ENCODE measurements around the gene SDHA.

SDHA gene

GRCh38 chr5:173392-174290 lies 44.5 kb upstream of the SDHA start:
- Histone ChIP-seq H3K9me3 (ENCODE audit: low read depth, low read length) (no peaks in the 10 kb centered on the region), H3K4me3 (no peak overlapping the region), H3K36me3 (ENCODE audit: insufficient read depth, low read length) (no peaks in the 10 kb centered on the region), H3K27ac (no peak overlapping the region), H3K9ac (ENCODE audit: insufficient read length) (no peak overlapping the region)
- DNase-seq (ENCODE audit: low read depth, low spot score) = no peak
- no peak for TF ChIP-seq FOXP2 (optimal IDR thresholded peaks at IDR 0.05; ENCODE audit: control extremely low read depth, extremely low read length, insufficient read depth)
- TF ChIP-seq EZH2 (IDR thresholded peaks at IDR 0.05) = no peak
- TF ChIP-seq POLR2AphosphoS5 (IDR thresholded peaks at IDR 0.05; ENCODE audit: borderline replicate concordance, low read depth, low read length) = no peak

GRCh38 chr5:174291-174600 lies 43.9 kb upstream of the SDHA start:
- TF ChIP-seq POLR2AphosphoS5 (IDR thresholded peaks at IDR 0.05; ENCODE audit: borderline replicate concordance, low read depth, low read length) (no peak), FOXP2 (optimal IDR thresholded peaks at IDR 0.05; ENCODE audit: control extremely low read depth, extremely low read length, insufficient read depth) (no peak), EZH2 (IDR thresholded peaks at IDR 0.05) (no peak)
- no peak for DNase-seq (ENCODE audit: low read depth, low spot score)
- Histone ChIP-seq H3K4me3 (no peak overlapping the region), H3K9me3 (ENCODE audit: low read depth, low read length) (no peaks in the 10 kb centered on the region), H3K9ac (ENCODE audit: insufficient read length) (no peak overlapping the region), H3K36me3 (ENCODE audit: insufficient read depth, low read length) (no peaks in the 10 kb centered on the region), H3K27ac (no peak overlapping the region)

DNA sequence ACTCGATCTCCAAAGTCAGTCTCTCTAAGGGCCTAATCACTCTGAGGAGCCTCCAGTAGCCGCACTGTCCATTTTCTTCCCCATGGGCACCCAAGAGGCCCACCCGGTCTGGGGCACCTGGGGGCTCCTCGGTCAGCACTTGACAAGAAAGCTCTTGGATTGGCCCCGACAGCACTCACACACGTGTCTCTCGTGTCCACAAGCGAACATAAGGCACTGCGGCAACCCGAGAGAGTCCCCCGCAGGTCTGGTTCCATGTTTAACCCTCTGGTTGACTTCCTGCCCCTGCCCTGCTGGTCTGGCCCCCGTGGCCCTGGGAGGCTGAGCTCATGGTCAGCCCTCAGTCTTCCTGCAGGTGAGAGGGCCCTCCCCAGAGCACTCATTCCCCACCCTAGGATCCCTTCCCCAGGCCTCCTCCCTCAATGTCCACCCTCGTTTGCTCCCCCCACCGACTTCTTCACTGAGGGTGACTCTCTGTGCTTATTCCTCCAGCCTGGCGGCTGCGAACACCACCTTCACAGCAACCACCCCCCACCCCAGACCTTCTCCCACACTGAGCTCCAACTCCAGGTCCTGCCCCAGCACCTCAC lies 43.1 kb upstream of the SDHA start:
- no peak for DNase-seq (ENCODE audit: low read depth, low spot score)
- Histone ChIP-seq H3K36me3 (ENCODE audit: insufficient read depth, low read length) (no peaks in the 10 kb centered on the region), H3K4me3 (no peak overlapping the region), H3K9ac (ENCODE audit: insufficient read length) (no peak overlapping the region), H3K9me3 (ENCODE audit: low read depth, low read length) (no peaks in the 10 kb centered on the region), H3K27ac (no peak overlapping the region)
- TF ChIP-seq FOXP2 (optimal IDR thresholded peaks at IDR 0.05; ENCODE audit: control extremely low read depth, extremely low read length, insufficient read depth) (no peak), EZH2 (IDR thresholded peaks at IDR 0.05) (no peak), POLR2AphosphoS5 (IDR thresholded peaks at IDR 0.05; ENCODE audit: borderline replicate concordance, low read depth, low read length) (no peak)

GRCh38 chr5:176296-176823 lies 41.8 kb upstream of the SDHA start:
- Histone ChIP-seq H3K36me3 (ENCODE audit: insufficient read depth, low read length) (no peaks in the 10 kb centered on the region), H3K4me3 (no peak overlapping the region), H3K9ac (ENCODE audit: insufficient read length) (no peak overlapping the region), H3K9me3 (ENCODE audit: low read depth, low read length) (no peaks in the 10 kb centered on the region), H3K27ac (no peak overlapping the region)
- no peak for DNase-seq (ENCODE audit: low read depth, low spot score)
- TF ChIP-seq FOXP2 (optimal IDR thresholded peaks at IDR 0.05; ENCODE audit: control extremely low read depth, extremely low read length, insufficient read depth) = no peak
- TF ChIP-seq EZH2 (IDR thresholded peaks at IDR 0.05) = no peak
- TF ChIP-seq POLR2AphosphoS5 (IDR thresholded peaks at IDR 0.05; ENCODE audit: borderline replicate concordance, low read depth, low read length) = no peak

DNA sequence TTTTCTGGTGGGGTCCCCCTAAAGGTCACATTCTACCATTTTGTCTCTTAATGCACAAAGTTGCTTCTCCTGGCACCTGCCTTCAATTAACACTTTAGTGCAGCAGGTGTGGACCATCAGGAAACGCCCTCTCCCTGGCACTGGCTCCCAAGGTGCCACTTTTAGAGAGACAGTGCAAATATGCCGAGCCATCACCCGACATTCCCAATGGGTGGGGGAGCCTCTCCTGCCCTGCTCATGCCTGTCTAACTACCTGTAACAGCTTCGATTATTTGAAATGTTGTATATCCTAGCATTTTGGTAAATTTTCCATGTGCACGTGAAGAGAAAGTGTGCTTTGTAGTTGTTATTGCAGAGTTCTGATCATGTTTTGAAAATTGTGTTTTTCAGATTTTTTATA lies 40.0 kb upstream of the SDHA start:
- H3K36me3 ChIP-seq (ENCODE audit: insufficient read depth, low read length) = no peaks in the 10 kb centered on the region
- H3K9me3 ChIP-seq (ENCODE audit: low read depth, low read length) = no peaks in the 10 kb centered on the region
- no peak for TF ChIP-seq FOXP2 (optimal IDR thresholded peaks at IDR 0.05; ENCODE audit: control extremely low read depth, extremely low read length, insufficient read depth)
- no peak for TF ChIP-seq POLR2AphosphoS5 (IDR thresholded peaks at IDR 0.05; ENCODE audit: borderline replicate concordance, low read depth, low read length)
- TF ChIP-seq EZH2 (IDR thresholded peaks at IDR 0.05) = no peak
- H3K4me3 ChIP-seq = no peak overlapping the region
- no peak overlapping the region for H3K27ac ChIP-seq
- H3K9ac ChIP-seq (ENCODE audit: insufficient read length) = no peak overlapping the region
- no peak for DNase-seq (ENCODE audit: low read depth, low spot score)

- no peak for DNase-seq (ENCODE audit: low read depth, low spot score)
- no peaks in the 10 kb centered on the region for H3K36me3 ChIP-seq (ENCODE audit: insufficient read depth, low read length)
- no peak overlapping the region for H3K9ac ChIP-seq (ENCODE audit: insufficient read length)
- H3K4me3 ChIP-seq = no peak overlapping the region
- H3K27ac ChIP-seq = no peak overlapping the region
- no peaks in the 10 kb centered on the region for H3K9me3 ChIP-seq (ENCODE audit: low read depth, low read length)
- no peak for TF ChIP-seq FOXP2 (optimal IDR thresholded peaks at IDR 0.05; ENCODE audit: control extremely low read depth, extremely low read length, insufficient read depth)
- TF ChIP-seq POLR2AphosphoS5 (IDR thresholded peaks at IDR 0.05; ENCODE audit: borderline replicate concordance, low read depth, low read length) = no peak
- TF ChIP-seq EZH2 (IDR thresholded peaks at IDR 0.05) = no peak
Observed at GRCh38 chr5:179401-179800, 38.7 kb upstream of the SDHA start.

DNA sequence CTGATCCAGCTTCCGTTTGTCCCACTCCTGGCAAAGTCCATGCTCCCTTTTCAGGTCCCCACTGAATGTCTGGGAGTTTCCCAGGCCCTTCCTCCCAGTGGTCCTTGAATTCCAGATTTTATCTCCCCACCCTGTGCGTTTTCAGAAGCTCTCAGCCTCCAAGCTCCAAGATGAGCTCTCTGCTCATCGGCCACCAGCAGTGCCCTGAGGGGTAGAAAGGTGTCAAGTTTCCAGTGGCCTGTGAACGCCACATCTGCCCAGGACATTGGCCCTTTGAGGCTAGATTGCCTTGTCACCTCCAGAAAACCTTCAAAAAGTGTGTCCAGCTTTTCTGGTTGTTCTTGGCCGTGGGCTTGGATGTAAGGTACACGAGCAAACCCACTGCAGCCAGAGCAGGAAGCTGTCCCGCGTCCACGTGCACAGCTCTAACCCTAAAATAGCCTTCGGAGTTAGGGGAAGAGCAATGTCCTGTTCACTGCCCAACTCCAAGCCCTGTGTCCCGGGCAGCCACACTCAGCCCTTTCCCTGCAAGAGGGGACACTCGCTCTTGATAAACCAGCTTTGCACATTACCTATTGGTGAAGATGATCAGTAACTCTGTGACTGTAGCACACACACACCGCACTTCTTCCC lies 37.7 kb upstream of the SDHA start:
- H3K27ac ChIP-seq = no peak overlapping the region
- TF ChIP-seq EZH2 (IDR thresholded peaks at IDR 0.05) (no peak), POLR2AphosphoS5 (IDR thresholded peaks at IDR 0.05; ENCODE audit: borderline replicate concordance, low read depth, low read length) (no peak), FOXP2 (optimal IDR thresholded peaks at IDR 0.05; ENCODE audit: control extremely low read depth, extremely low read length, insufficient read depth) (no peak)
- H3K9me3 ChIP-seq (ENCODE audit: low read depth, low read length) = no peaks in the 10 kb centered on the region
- DNase-seq (ENCODE audit: low read depth, low spot score) = no peak
- no peak overlapping the region for H3K4me3 ChIP-seq
- H3K36me3 ChIP-seq (ENCODE audit: insufficient read depth, low read length) = no peaks in the 10 kb centered on the region
- no peak overlapping the region for H3K9ac ChIP-seq (ENCODE audit: insufficient read length)

DNA sequence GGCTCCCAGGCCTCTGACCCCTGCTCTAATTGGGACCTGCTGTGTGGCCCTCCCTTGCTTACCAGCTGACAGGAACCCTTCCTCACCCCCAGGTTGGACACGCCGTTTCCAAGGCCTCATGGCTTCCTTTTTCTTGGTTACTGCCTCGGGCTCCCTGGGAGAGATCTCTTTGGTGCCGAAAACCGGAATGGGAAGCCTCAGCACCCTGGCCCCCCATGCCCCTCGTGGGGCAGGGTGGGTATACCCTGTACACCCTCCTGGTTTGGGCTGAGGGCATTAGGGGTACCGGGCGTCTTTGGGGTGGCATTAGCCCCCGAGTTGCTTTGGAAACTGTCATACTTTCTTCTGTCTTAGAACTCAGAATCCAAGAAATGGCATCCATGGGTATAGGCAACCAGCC lies 37.0 kb upstream of the SDHA start:
- Histone ChIP-seq H3K9ac (ENCODE audit: insufficient read length) (no peak overlapping the region), H3K4me3 (no peak overlapping the region), H3K27ac (no peak overlapping the region), H3K9me3 (ENCODE audit: low read depth, low read length) (no peaks in the 10 kb centered on the region), H3K36me3 (ENCODE audit: insufficient read depth, low read length) (no peaks in the 10 kb centered on the region)
- TF ChIP-seq FOXP2 (optimal IDR thresholded peaks at IDR 0.05; ENCODE audit: control extremely low read depth, extremely low read length, insufficient read depth) = no peak
- TF ChIP-seq EZH2 (IDR thresholded peaks at IDR 0.05) = no peak
- TF ChIP-seq POLR2AphosphoS5 (IDR thresholded peaks at IDR 0.05; ENCODE audit: borderline replicate concordance, low read depth, low read length) = no peak
- DNase-seq (ENCODE audit: low read depth, low spot score) = no peak

Data from SK-N-MC (cell line).